HepG2 (cell line): ENCODE results near the gene RABEPK. TPM values are rescaled to one million over a fixed set of nuclear protein-coding genes. Genes with fewer than 3 reads are reported as not detected.

Experiments
- BRD4 ChIP-seq: sonication (generic); formaldehyde crosslinking; IDR thresholded peaks from 2 replicates; pipeline ENCODE4 v1.4.0; 2020; ENCODE audit warnings: missing genetic modification reagents
- ETV6 ChIP-seq: sonication (generic); formaldehyde crosslinking; conservative IDR thresholded peaks from 2 replicates; pipeline ENCODE4 v1.4.0; 2020; ENCODE audit warnings: missing genetic modification reagents
- FOXC1 ChIP-seq: sonication (generic); formaldehyde crosslinking; IDR thresholded peaks from 2 replicates; pipeline ENCODE4 v1.8.0; 2022; ENCODE audit warnings: mild to moderate bottlenecking, missing genetic modification reagents, borderline replicate concordance
- HDAC2 ChIP-seq: sonication (generic); formaldehyde crosslinking; IDR thresholded peaks from 2 replicates; pipeline ENCODE4 v1.4.0; 2020; ENCODE audit warnings: missing genetic modification reagents
- IKZF5 ChIP-seq: IDR thresholded peaks from 2 replicates; pipeline ENCODE4 v1.6.1; 2018; ENCODE audit warnings: missing genetic modification reagents, mild to moderate bottlenecking, missing compliant biosample characterization
- JDP2 ChIP-seq: sonication (generic); formaldehyde crosslinking; IDR thresholded peaks from 2 replicates; pipeline ENCODE4 v1.8.1; 2022; ENCODE audit warnings: missing genetic modification reagents, borderline replicate concordance
- KDM2A ChIP-seq: sonication (generic); formaldehyde crosslinking; IDR thresholded peaks from 2 replicates; pipeline ENCODE4 v1.4.0; 2020; ENCODE audit warnings: low read depth, missing genetic modification reagents, borderline replicate concordance
- MAZ ChIP-seq, 2 experiments: sonication (generic) in 1 of 2; formaldehyde crosslinking in 1 of 2; IDR thresholded peaks; 2 replicates each; pipeline versions ENCODE4 v1.5.0 to v1.6.1; 2012 to 2020; ENCODE audit warnings: low read depth in 2 of 2, mild to moderate bottlenecking in 2 of 2, borderline replicate concordance in 1 of 2, improper control_type of control experiment in 1 of 2, low read length in 1 of 2, missing genetic modification reagents in 1 of 2, moderate library complexity in 1 of 2
- RBAK ChIP-seq: sonication (generic); formaldehyde crosslinking; IDR thresholded peaks from 2 replicates; pipeline ENCODE4 v1.5.1; 2020; ENCODE audit warnings: mild to moderate bottlenecking, missing genetic modification reagents
- SP5 ChIP-seq: IDR thresholded peaks from 2 replicates; pipeline ENCODE4 v1.6.1; 2016; ENCODE audit warnings: low read depth, borderline replicate concordance
- TSC22D2 ChIP-seq: sonication (generic); formaldehyde crosslinking; IDR thresholded peaks from 2 replicates; pipeline ENCODE4 v1.5.1; 2020; ENCODE audit warnings: missing genetic modification reagents, mild to moderate bottlenecking, borderline replicate concordance
- YEATS2 ChIP-seq: sonication (generic); formaldehyde crosslinking; IDR thresholded peaks from 2 replicates; pipeline ENCODE4 v1.4.0; 2020; ENCODE audit warnings: missing genetic modification reagents, borderline replicate concordance
- ZBTB10 ChIP-seq: sonication (generic); formaldehyde crosslinking; IDR thresholded peaks from 2 replicates; pipeline ENCODE4 v1.4.0; 2020; ENCODE audit warnings: missing genetic modification reagents, borderline replicate concordance
- ZNF235 ChIP-seq: sonication (generic); formaldehyde crosslinking; IDR thresholded peaks from 2 replicates; pipeline ENCODE4 v1.8.1; 2023; ENCODE audit warnings: mild to moderate bottlenecking, missing genetic modification reagents, borderline replicate concordance
- ZNF605 ChIP-seq: sonication (generic); formaldehyde crosslinking; IDR thresholded peaks from 2 replicates; pipeline ENCODE4 v1.8.0; 2022; ENCODE audit warnings: mild to moderate bottlenecking, missing genetic modification reagents
- ZNF724P ChIP-seq: sonication (generic); formaldehyde crosslinking; IDR thresholded peaks from 2 replicates; pipeline ENCODE4 v1.8.0; 2022; ENCODE audit warnings: missing genetic modification reagents, borderline replicate concordance
- polyA plus RNA-seq, 8 experiments: library from polyadenylated mRNA; depleted of rRNA in 3 of 8; stranded (reverse) in 7 of 8; unstranded in 1 of 8; fragments of >200 nt; fragmentation: Illumina TruSeq in 4 of 8; extraction: Trizol in 4 of 8; gene quantifications; 2 replicates each; pipeline versions ENCODE4 v1.2.1 to v1.2.3, GENCODE V29; 2011 to 2016; ENCODE audit warnings: low read depth in 4 of 8, missing spikeins in 1 of 8, mixed read lengths in 1 of 8; ENCODE audit not compliant: insufficient read depth in 1 of 8
- total RNA-seq, 5 experiments: library from RNA; depleted of rRNA; stranded (reverse); fragments of >200 nt; fragmentation: Illumina TruSeq; extraction: Trizol; gene quantifications; 2 replicates each; pipeline ENCODE4 v1.2.3, GENCODE V29; 2016; ENCODE audit warnings: low read depth in 1 of 5
- TF ChIP-seq, protein P1 (sequence below): sonication (generic); formaldehyde crosslinking; IDR thresholded peaks from 2 replicates; pipeline ENCODE4 v1.4.0; 2020; ENCODE audit warnings: missing genetic modification reagents
- TF ChIP-seq, protein P2 (sequence below): sonication (generic); formaldehyde crosslinking; IDR thresholded peaks from 2 replicates; pipeline ENCODE4 v1.5.1; 2020; ENCODE audit warnings: mild to moderate bottlenecking, moderate library complexity, missing genetic modification reagents

Gene RABEPK
- total and polyA plus RNA-seq, 2 of the 13 experiments (the other 11 are each of a cell fraction or from before 2014, with no cell fraction given): 75.5 to 90.0 TPM

DNA sequence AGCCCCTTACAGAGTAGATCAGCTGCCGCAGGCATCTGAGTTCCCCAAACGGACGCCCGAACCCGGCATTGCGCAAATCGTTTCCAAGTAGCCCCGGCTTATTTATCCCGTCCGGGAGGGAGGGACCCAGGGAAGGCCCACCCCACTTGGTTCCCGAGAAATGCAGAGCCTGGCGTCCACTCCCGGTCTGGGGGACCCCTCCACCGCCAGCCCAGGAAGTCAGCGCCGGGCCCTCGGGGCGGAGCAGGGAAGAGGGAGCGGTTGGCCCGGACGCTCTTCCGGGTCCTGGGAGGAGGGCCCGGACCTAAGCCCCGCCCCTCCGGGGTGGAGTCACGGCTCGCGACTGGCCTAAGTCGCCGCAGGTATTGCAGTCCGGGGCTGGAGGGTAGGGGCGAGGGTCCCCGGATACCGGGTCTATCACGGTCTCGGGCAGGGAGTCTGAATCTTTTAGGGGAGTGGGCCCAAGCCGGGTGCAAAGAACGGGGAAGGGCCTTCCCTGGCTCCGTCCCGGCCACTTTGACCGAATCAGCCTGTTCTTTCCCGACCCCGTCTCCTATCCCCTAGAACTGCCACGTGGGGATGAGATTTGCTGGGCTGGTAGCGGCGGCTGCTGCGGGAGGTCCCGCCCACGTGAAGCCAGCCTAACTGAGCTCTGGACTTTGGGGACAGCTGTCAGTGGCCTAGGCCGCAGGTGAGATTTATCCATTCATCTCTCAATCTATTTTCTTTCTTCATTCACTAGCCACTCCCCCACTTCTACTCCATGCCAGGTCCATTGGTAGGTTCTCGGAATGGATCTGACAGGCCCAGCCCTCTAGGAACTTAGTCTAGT, at the start of gene RABEPK (continued):
- TF ChIP-seq KDM2A (CRISPR knock-in tag): peak; percentile 46; the same call in 1 of the 2 replicates
- peak; percentile 73 for TF ChIP-seq ZNF605 (CRISPR knock-in tag)
- TF ChIP-seq TSC22D2 (CRISPR knock-in tag): peak; percentile 76; the same call in 1 of the 2 replicates
- peak; percentile 52; the same call in 1 of the 2 replicates for TF ChIP-seq YEATS2
- TF ChIP-seq HDAC2: 0 out of 2 replicates have a peak, but pooled peaks have one; percentile 38
- peak; percentile 24; the same call in 1 of the 2 replicates for TF ChIP-seq ZNF724P (CRISPR knock-in tag)
- peak; percentile 84; the same call in 1 of the 2 replicates for TF ChIP-seq ZBTB10 (CRISPR knock-in tag)
- TF ChIP-seq RBAK: no peak
- TF ChIP-seq FOXC1 (CRISPR knock-in tag): 0 out of 2 replicates have a peak, but pooled peaks have one; percentile 81
- no peak; the same call in 1 of the 2 replicates for TF ChIP-seq MAZ (IDR thresholded peaks at IDR 0.05; ENCODE audit: borderline replicate concordance, low read depth, low read length)
- peak; percentile 83 for TF ChIP-seq MAZ (CRISPR knock-in tag; IDR thresholded peaks at IDR 0.05; ENCODE audit: low read depth)
- peak; percentile 33; the same call in 1 of the 2 replicates for TF ChIP-seq ETV6 (CRISPR knock-in tag)
- TF ChIP-seq, protein P1, sequence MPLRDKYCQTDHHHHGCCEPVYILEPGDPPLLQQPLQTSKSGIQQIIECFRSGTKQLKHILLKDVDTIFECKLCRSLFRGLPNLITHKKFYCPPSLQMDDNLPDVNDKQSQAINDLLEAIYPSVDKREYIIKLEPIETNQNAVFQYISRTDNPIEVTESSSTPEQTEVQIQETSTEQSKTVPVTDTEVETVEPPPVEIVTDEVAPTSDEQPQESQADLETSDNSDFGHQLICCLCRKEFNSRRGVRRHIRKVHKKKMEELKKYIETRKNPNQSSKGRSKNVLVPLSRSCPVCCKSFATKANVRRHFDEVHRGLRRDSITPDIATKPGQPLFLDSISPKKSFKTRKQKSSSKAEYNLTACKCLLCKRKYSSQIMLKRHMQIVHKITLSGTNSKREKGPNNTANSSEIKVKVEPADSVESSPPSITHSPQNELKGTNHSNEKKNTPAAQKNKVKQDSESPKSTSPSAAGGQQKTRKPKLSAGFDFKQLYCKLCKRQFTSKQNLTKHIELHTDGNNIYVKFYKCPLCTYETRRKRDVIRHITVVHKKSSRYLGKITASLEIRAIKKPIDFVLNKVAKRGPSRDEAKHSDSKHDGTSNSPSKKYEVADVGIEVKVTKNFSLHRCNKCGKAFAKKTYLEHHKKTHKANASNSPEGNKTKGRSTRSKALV (CRISPR knock-in tag): 0 out of 2 replicates have a peak, but pooled peaks have one; percentile 18
- TF ChIP-seq ZNF235: no peak
- TF ChIP-seq, protein P2, sequence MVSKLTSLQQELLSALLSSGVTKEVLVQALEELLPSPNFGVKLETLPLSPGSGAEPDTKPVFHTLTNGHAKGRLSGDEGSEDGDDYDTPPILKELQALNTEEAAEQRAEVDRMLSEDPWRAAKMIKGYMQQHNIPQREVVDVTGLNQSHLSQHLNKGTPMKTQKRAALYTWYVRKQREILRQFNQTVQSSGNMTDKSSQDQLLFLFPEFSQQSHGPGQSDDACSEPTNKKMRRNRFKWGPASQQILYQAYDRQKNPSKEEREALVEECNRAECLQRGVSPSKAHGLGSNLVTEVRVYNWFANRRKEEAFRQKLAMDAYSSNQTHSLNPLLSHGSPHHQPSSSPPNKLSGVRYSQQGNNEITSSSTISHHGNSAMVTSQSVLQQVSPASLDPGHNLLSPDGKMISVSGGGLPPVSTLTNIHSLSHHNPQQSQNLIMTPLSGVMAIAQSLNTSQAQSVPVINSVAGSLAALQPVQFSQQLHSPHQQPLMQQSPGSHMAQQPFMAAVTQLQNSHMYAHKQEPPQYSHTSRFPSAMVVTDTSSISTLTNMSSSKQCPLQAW: peak; percentile 93; the same call in 1 of the 2 replicates
- peak; percentile 43; the same call in 1 of the 2 replicates for TF ChIP-seq IKZF5
- peak; percentile 69; the same call in 1 of the 2 replicates for TF ChIP-seq SP5
- TF ChIP-seq JDP2 (CRISPR knock-in tag): no peak
- 0 out of 2 replicates have a peak, but pooled peaks have one; percentile 6 for TF ChIP-seq BRD4
